ENCODE data around the gene SLC39A3. TPM values are rescaled to one million over a fixed set of nuclear protein-coding genes. Genes with fewer than 3 reads are reported as not detected.

The SLC39A3 gene
- total RNA-seq, 1 donor: 33.7 TPM

- Histone ChIP-seq H3K79me2 (ENCODE audit: insufficient read depth, low read length) (no peaks in the 10 kb centered on the region), H4K20me1 (ENCODE audit: insufficient read depth, low read length) (no peaks in the 10 kb centered on the region), H3K36me3 (ENCODE audit: insufficient read depth, low read length) (no peaks in the 10 kb centered on the region), H3K27me3 (ENCODE audit: insufficient read depth, low read length) (peaks cover 17% of the 10 kb centered on the region), H3K4me1 (ENCODE audit: insufficient read depth, low read length) (peaks cover 18% of the 10 kb centered on the region), H3K4me2 (ENCODE audit: insufficient read depth, low read length) (peak overlapping the region; percentile 30), H3K4me3 (ENCODE audit: insufficient read depth, low read length) (no peak overlapping the region), H3K9me3 (ENCODE audit: low read depth, low read length) (no peaks in the 10 kb centered on the region), H2AFZ (ENCODE audit: low read length) (peak overlapping the region; percentile 79), H3K27ac (ENCODE audit: low read depth, low read length) (peak overlapping the region; percentile 69)
- no peak for DNase-seq (ENCODE audit: insufficient read length, low spot score, missing footprints)
- TF ChIP-seq CTCF (IDR thresholded peaks at IDR 0.05; ENCODE audit: extremely low read depth, low read depth, low read length): no peak
These were observed 16.1 kb downstream of the SLC39A3 start for GRCh38 chr19:2723747-2724146.

GRCh38 chr19:2723345-2723715, 16.5 kb downstream of the SLC39A3 start:
- Histone ChIP-seq H3K4me3 (ENCODE audit: insufficient read depth, low read length) (peak overlapping the region; percentile 28), H4K20me1 (ENCODE audit: insufficient read depth, low read length) (no peaks in the 10 kb centered on the region), H3K27me3 (ENCODE audit: insufficient read depth, low read length) (peaks cover 17% of the 10 kb centered on the region), H3K79me2 (ENCODE audit: insufficient read depth, low read length) (no peaks in the 10 kb centered on the region), H2AFZ (ENCODE audit: low read length) (peak overlapping the region; percentile 79), H3K27ac (ENCODE audit: low read depth, low read length) (peak overlapping the region; percentile 69), H3K4me1 (ENCODE audit: insufficient read depth, low read length) (peaks cover 18% of the 10 kb centered on the region), H3K4me2 (ENCODE audit: insufficient read depth, low read length) (peak overlapping the region; percentile 30), H3K36me3 (ENCODE audit: insufficient read depth, low read length) (no peaks in the 10 kb centered on the region), H3K9me3 (ENCODE audit: low read depth, low read length) (no peaks in the 10 kb centered on the region)
- peak; percentile 90 for DNase-seq (ENCODE audit: insufficient read length, low spot score, missing footprints)
- TF ChIP-seq CTCF (IDR thresholded peaks at IDR 0.05; ENCODE audit: extremely low read depth, low read depth, low read length): no peak

- Histone ChIP-seq H3K27me3 (ENCODE audit: insufficient read depth, low read length) (peaks cover 17% of the 10 kb centered on the region), H3K4me2 (ENCODE audit: insufficient read depth, low read length) (peak overlapping the region; percentile 50), H3K36me3 (ENCODE audit: insufficient read depth, low read length) (no peaks in the 10 kb centered on the region), H3K4me1 (ENCODE audit: insufficient read depth, low read length) (peaks cover 18% of the 10 kb centered on the region), H3K27ac (ENCODE audit: low read depth, low read length) (peak overlapping the region; percentile 69), H3K9me3 (ENCODE audit: low read depth, low read length) (no peaks in the 10 kb centered on the region), H3K4me3 (ENCODE audit: insufficient read depth, low read length) (peak overlapping the region; percentile 23), H2AFZ (ENCODE audit: low read length) (peak overlapping the region; percentile 79), H4K20me1 (ENCODE audit: insufficient read depth, low read length) (no peaks in the 10 kb centered on the region), H3K79me2 (ENCODE audit: insufficient read depth, low read length) (no peaks in the 10 kb centered on the region)
- DNase-seq (ENCODE audit: insufficient read length, low spot score, missing footprints): peak; percentile 100
- no peak for TF ChIP-seq CTCF (IDR thresholded peaks at IDR 0.05; ENCODE audit: extremely low read depth, low read depth, low read length)
These were observed 17.1 kb downstream of the SLC39A3 start for GRCh38 chr19:2722541-2723344.

Data from osteoblast (primary cell).